ENCODE data around the gene FKTN.

GRCh38 chr9:105681313-105681712 is 123.4 kb downstream of the FKTN start:
- no peak for TF ChIP-seq CTCF (IDR thresholded peaks at IDR 0.05; ENCODE audit: insufficient read depth, low read depth, low read length)
- no peak for TF ChIP-seq EZH2 (IDR thresholded peaks at IDR 0.05; ENCODE audit: insufficient read depth, low read length)
